ENCODE measurements around the gene SDK1. TPM values are rescaled to one million over a fixed set of nuclear protein-coding genes. Genes with fewer than 3 reads are reported as not detected.

Gene SDK1
- total RNA-seq, 1 experiment from 2014 or later: 9.3 TPM

- TF ChIP-seq, protein P1, sequence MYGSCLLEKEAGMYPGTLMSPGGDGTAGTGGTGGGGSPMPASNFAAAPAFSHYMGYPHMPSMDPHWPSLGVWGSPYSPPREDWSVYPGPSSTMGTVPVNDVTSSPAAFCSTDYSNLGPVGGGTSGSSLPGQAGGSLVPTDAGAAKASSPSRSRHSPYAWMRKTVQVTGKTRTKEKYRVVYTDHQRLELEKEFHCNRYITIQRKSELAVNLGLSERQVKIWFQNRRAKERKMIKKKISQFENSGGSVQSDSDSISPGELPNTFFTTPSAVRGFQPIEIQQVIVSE (CRISPR knock-in tag; IDR thresholded peaks at IDR 0.05; ENCODE audit: borderline replicate concordance): no peak
These were observed 583.5 kb downstream of the SDK1 start (continued) for GRCh38 chr7:3884543-3884942.

GRCh38 chr7:3887096-3887690, 586.1 kb downstream of the SDK1 start:
- no peak for TF ChIP-seq ARID4B (CRISPR knock-in tag; IDR thresholded peaks at IDR 0.05; ENCODE audit: borderline replicate concordance)
- no peak for TF ChIP-seq PRRX2 (CRISPR knock-in tag; IDR thresholded peaks at IDR 0.05)
- TF ChIP-seq ZNF263 (CRISPR knock-in tag; IDR thresholded peaks at IDR 0.05; ENCODE audit: low read depth): no peak
- TF ChIP-seq ZNF219 (CRISPR knock-in tag; IDR thresholded peaks at IDR 0.05; ENCODE audit: borderline replicate concordance): no peak
- TF ChIP-seq CREB1 (CRISPR knock-in tag; IDR thresholded peaks at IDR 0.05): no peak
- no peak for TF ChIP-seq ZNF121 (CRISPR knock-in tag; IDR thresholded peaks at IDR 0.05)
- TF ChIP-seq SOX15 (CRISPR knock-in tag; IDR thresholded peaks at IDR 0.05): no peak
- no peak for TF ChIP-seq ZNF532 (CRISPR knock-in tag; IDR thresholded peaks at IDR 0.05; ENCODE audit: borderline replicate concordance)
- no peak for TF ChIP-seq RELA (CRISPR knock-in tag; IDR thresholded peaks at IDR 0.05; ENCODE audit: borderline replicate concordance)
- TF ChIP-seq ZNF396 (CRISPR knock-in tag; IDR thresholded peaks at IDR 0.05; ENCODE audit: borderline replicate concordance): no peak
- Mint-ChIP-seq H3K4me1 (peaks cover 10% of the 10 kb centered on the region), H3K36me3 (no peaks in the 10 kb centered on the region), H3K9me3 (0 out of 2 replicates have a peak, but pooled peaks cover 3% of the 10 kb centered on the region), H3K27me3 (ENCODE audit: low read depth) (no peaks in the 10 kb centered on the region), H3K4me3 (no peak overlapping the region), H3K27ac (no peak overlapping the region)
- POLR2A ChIA-PET: no interaction called here
- ATAC-seq: no peak
- CTCF ChIA-PET: no interaction called here
- no peak for DNase-seq (ENCODE audit: low spot score)

GRCh38 chr7:3888096-3888495, 587.0 kb downstream of the SDK1 start:
- H3K36me3 Mint-ChIP-seq: no peaks in the 10 kb centered on the region
- no peak for DNase-seq (ENCODE audit: low spot score)
- POLR2A ChIA-PET: no interaction called here
- no peak overlapping the region for H3K4me3 Mint-ChIP-seq
- no peak overlapping the region for H3K27ac Mint-ChIP-seq
- ATAC-seq: no peak
- no peak for TF ChIP-seq SMAD3 (CRISPR knock-in tag; IDR thresholded peaks at IDR 0.05; ENCODE audit: borderline replicate concordance)
- TF ChIP-seq FOXK1 (CRISPR knock-in tag; IDR thresholded peaks at IDR 0.05): no peak
- TF ChIP-seq ZNF281 (CRISPR knock-in tag; IDR thresholded peaks at IDR 0.05): no peak
- H3K4me1 Mint-ChIP-seq: peaks cover 10% of the 10 kb centered on the region
- CTCF ChIA-PET: interaction anchor here (0.6 kb wide), 1 partner anchor 310 kb away, joined by 3 read pairs; no protein-coding TSS in a partner anchor
- H3K27me3 Mint-ChIP-seq (ENCODE audit: low read depth): no peaks in the 10 kb centered on the region
- no peaks in the 10 kb centered on the region for H3K9me3 Mint-ChIP-seq

Data from WTC11 (cell line).